Left colon (tissue), 2 donors: ENCODE results near the gene OSBPL6. TPM values are rescaled to one million over a fixed set of nuclear protein-coding genes. Genes with fewer than 3 reads are reported as not detected.

Source experiments
- ATAC-seq: fragments of 200-7000 bp; cut with Tn5 transposase; one replicate; pipeline ENCODE4 v1.9.1; 2020; ENCODE audit warnings: mild to moderate bottlenecking, moderate library complexity
- DNase-seq, 2 donors: peaks; one replicate each; pipeline ENCODE4 v3.0.0-alpha.2; 2020
- intact Hi-C, 2 donors: fragments of 100-400 bp; cut with DNase I in 1 of 2; cut with micrococcal nuclease in 1 of 2; formaldehyde crosslinking; loops; one replicate each; pipeline versions ENCODE4 v1.11.2 to v1.14.0; 2022; cut with DNase I, micrococcal nuclease
- total RNA-seq, 2 donors: library from RNA; stranded (reverse); fragmentation: NEBNext Ultra II Directional; extraction: Animal tissue kit (Norgen Biotek cat#: 25700); gene quantifications; one replicate each; pipeline ENCODE4 v1.2.1, GENCODE V29; 2021
- donor health status: DM: no; HTN: no; CAD: no.
- donor health status: DM: yes; HTN: yes; CAD: no.

The OSBPL6 gene
- total RNA-seq, 2 donors from 2014 or later: 1.8 to 1.9 TPM

GRCh38 chr2:178227187-178227586 is 32.9 kb downstream of the OSBPL6 start:
- no peak for ATAC-seq
- no peak for DNase-seq
- intact Hi-C loops: no loop called here

GRCh38 chr2:178229927-178230326 is 35.6 kb downstream of the OSBPL6 start:
- DNase-seq (no peak), ATAC-seq (no peak)
- intact Hi-C loops: no loop called here

GRCh38 chr2:178230396-178230795 is 36.1 kb downstream of the OSBPL6 start:
- DNase-seq (no peak), ATAC-seq (no peak)
- intact Hi-C loops: no loop called here

GRCh38 chr2:178233428-178233827 is 39.1 kb downstream of the OSBPL6 start:
- DNase-seq: no peak
- intact Hi-C loops: no loop called here
- no peak for ATAC-seq

GRCh38 chr2:178234648-178235047 is 40.3 kb downstream of the OSBPL6 start:
- DNase-seq (no peak), ATAC-seq (no peak)
- intact Hi-C loops: no loop called here

- intact Hi-C loops: no loop called here
- no peak for DNase-seq
- ATAC-seq: no peak
Measured at GRCh38 chr2:178237488-178238153, 43.3 kb downstream of the OSBPL6 start.

GRCh38 chr2:178238154-178238521 is 43.8 kb downstream of the OSBPL6 start:
- ATAC-seq: no peak
- intact Hi-C loops: no loop called here
- no peak for DNase-seq

GRCh38 chr2:178238750-178239149 is 44.4 kb downstream of the OSBPL6 start:
- no peak for DNase-seq
- no peak for ATAC-seq
- intact Hi-C loops: no loop called here

- peak; percentile 41 for ATAC-seq
- DNase-seq: peak; percentile 7 to 30
- intact Hi-C loops: no loop called here
Measured at GRCh38 chr2:178241844-178242551, 47.7 kb downstream of the OSBPL6 start.

- DNase-seq: no peak
- intact Hi-C loops: no loop called here
- no peak for ATAC-seq
Measured at GRCh38 chr2:178242552-178242883, 48.2 kb downstream of the OSBPL6 start.

- ATAC-seq: no peak
- intact Hi-C loops: no loop called here
- no peak for DNase-seq
Measured at GRCh38 chr2:178243961-178244360, 49.6 kb downstream of the OSBPL6 start.

GRCh38 chr2:178244777-178245176 is 50.5 kb downstream of the OSBPL6 start:
- no peak for DNase-seq
- intact Hi-C loops: no loop called here
- no peak for ATAC-seq

GRCh38 chr2:178246696-178247095 is 52.4 kb downstream of the OSBPL6 start:
- ATAC-seq (no peak), DNase-seq (no peak)
- intact Hi-C loops: no loop called here

GRCh38 chr2:178247250-178247649 is 52.9 kb downstream of the OSBPL6 start:
- no peak for DNase-seq
- intact Hi-C loops: no loop called here
- ATAC-seq: no peak

- intact Hi-C loops: no loop called here
- ATAC-seq: no peak
- DNase-seq: no peak
Measured at GRCh38 chr2:178250429-178250828, 56.1 kb downstream of the OSBPL6 start.

- intact Hi-C loops: no loop called here
- ATAC-seq: no peak
- DNase-seq: no peak
Measured at GRCh38 chr2:178251151-178251955, 57.0 kb downstream of the OSBPL6 start.

GRCh38 chr2:178256382-178257042 is 62.2 kb downstream of the OSBPL6 start:
- DNase-seq (no peak), ATAC-seq (no peak)
- intact Hi-C loops: no loop called here

- ATAC-seq (no peak), DNase-seq (no peak)
- intact Hi-C loops: no loop called here
Measured at GRCh38 chr2:178257127-178257526, 62.8 kb downstream of the OSBPL6 start.

- intact Hi-C loops: no loop called here
- DNase-seq: no peak
Measured at GRCh38 chr2:178258916-178259315, 64.6 kb downstream of the OSBPL6 start.

More at GRCh38 chr2:178258916-178259315, 64.6 kb downstream of the OSBPL6 start:
- no peak for ATAC-seq
